Dermis microvascular lymphatic vessel endothelial cell (primary cell): ENCODE results near the gene CLCF1. TPM values are rescaled to one million over a fixed set of nuclear protein-coding genes. Genes with fewer than 3 reads are reported as not detected.

ENCODE experiments used
- DNase-seq, 2 donors: peaks; one replicate each; pipeline versions ENCODE4 v3.0.0 to v3.0.0-alpha.2; 2010; ENCODE audit warnings: low read depth in 2 of 2
- total RNA-seq: library from RNA; depleted of rRNA; stranded (reverse); fragments of >200 nt; gene quantifications from 2 replicates; pipeline ENCODE4 v1.2.1, GENCODE V29; 2014

CLCF1 gene
- total RNA-seq: 1.7 and 2.4 TPM in 2 replicates

GRCh38 chr11:67372993-67373647 lies at the start of gene CLCF1:
Gene CLCF1, minus strand, starts transcription at chr11:67373598. Its CDS starts 59 bp downstream, at chr11:67373539.
- DNase-seq: peak in 1 of 2 donors; percentile 67

DNA sequence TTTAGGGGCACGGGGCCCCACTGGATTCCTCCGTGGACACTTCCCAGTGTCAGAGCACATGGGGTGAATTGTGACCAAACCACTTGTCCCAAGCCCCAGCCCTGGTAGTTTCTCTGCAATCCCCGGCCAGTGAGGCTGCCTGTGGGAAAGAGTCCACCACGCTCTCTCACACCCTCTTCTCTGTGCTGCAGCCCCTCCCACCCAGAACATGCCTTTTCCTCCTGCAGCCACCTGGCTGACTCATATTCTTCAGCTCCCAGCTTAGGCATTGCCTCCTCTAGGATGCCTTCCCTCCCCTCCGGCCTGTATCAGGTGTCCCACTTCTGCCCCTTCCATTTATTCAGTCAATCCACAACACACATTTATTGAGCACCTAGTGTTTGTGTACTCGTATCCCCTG lies 49.5 kb upstream of the CLCF1 start:
- no peak for DNase-seq

GRCh38 chr11:67421430-67422031 lies 48.1 kb upstream of the CLCF1 start:
- DNase-seq: no peak

DNA sequence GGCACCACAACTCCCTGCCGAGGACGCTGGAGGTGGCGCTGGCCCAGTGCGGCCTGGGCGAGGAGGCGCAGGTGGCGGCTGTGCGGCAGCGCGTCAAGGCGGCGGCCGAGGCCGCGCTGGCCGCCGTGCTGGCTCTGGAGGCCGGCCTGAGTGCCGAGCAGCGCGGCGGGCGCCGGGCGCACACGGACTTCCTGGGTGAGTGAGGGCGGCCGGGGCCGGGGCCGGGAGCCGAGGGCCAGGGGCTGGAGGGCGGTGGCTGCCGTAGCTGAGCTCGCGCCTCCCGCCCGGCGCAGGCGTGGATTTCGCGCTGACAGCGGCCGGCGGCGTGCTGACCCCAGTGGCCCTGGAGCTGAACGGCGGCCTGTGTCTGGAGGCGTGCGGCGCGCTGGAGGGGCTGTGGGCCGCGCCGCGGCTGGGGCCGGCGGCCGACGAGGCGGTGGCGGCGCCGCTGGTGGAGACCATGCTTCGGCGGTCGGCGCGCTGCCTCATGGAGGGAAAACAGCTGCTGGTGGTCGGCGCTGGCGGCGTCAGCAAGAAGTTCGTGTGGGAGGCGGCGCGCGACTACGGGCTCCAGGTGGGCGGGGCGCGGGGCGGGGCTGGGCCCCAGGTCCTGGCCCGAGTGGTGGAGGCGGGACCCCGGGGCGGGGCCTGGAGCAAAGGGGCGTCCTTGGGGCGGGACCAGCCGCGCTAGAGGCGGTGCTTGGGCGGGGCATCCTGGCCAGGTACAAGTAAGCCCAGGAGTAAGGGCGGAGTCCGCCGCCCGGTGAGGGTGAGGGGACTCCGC lies 47.4 kb upstream of the CLCF1 start:
- peak; percentile 65 to 94 for DNase-seq

GRCh38 chr11:67420147-67420645 lies 46.8 kb upstream of the CLCF1 start:
- DNase-seq: no peak

- no peak for DNase-seq
Measured at GRCh38 chr11:67419325-67420049, 46.1 kb upstream of the CLCF1 start.

DNA sequence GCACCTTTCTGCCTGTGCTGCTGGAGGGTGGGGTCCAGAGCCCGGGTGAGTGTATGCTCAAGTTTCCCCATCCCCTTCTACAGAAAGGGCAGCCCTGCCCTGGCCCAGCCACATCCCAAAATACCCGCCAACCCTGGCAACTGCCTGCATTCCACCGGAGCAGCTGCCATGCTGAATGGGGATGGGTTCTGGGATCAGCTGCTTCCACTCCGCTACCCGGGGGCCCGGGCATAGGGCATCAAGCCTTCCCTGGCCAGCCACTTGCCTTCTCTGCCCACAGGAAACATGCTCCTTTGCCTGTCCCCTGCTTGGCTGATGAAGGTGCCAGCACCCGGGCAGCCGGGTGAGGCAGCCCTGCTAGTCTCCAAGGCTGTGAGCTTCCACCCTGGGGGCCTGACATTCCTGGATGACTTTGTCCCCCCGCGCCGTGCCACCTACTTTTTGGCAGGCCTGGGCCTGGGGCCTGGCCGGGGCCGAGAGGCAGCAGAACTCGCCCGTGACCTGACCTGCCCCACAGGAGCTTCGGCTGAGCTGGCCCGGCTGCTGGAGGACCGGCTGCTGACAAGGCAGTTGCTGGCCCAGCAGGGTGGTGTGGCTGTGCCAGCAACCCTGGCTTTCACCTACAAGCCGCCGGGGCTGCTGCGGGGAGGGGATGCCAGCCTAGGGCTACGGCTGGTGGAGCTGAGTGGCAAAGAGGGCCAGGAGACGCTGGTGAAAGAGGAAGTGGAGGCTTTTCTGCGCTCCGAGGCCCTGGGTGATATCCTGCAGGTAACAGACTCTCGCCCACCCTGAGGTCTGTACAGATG lies 45.3 kb upstream of the CLCF1 start:
- no peak for DNase-seq

- no peak for DNase-seq
Measured at GRCh38 chr11:67417425-67417824, 44.0 kb upstream of the CLCF1 start.

GRCh38 chr11:67416416-67417335 lies 43.3 kb upstream of the CLCF1 start:
- DNase-seq: peak in 1 of 2 donors; percentile 33

- DNase-seq: no peak
Measured at GRCh38 chr11:67415501-67416304, 42.3 kb upstream of the CLCF1 start, which contains the start of gene CARNS1. Gene CARNS1, plus strand, starts transcription at chr11:67415678. Its CDS starts 522 bp downstream, at chr11:67416200.

DNA sequence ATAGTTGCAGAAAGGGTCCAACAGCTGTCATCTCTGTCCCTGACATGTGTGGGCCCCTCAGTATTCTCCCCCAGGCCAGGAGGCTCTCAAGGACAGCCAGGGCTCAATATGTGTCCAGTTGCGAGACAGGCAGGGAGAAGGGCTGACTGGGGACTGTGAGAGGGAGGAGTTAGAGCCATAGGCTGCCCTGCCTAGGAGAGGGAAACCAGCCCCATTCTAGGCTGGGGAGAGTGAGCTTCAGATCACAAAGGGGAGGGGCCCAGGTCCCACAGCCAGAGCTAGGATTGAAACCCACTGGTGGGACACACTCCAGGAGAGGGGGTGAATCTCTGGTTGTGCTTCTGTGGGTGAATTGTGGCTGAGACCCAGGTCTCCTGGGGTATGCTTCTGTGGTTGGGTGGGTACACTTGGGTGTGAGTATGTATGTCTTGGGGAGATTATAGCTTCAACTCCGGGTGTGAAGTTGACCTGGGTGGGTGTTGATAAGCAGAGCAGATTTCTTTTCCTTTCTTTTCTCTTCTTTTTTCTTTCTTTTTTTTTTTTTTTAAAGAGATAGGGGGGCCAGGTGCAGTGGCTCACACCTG lies 40.0 kb upstream of the CLCF1 start:
- no peak for DNase-seq

DNA sequence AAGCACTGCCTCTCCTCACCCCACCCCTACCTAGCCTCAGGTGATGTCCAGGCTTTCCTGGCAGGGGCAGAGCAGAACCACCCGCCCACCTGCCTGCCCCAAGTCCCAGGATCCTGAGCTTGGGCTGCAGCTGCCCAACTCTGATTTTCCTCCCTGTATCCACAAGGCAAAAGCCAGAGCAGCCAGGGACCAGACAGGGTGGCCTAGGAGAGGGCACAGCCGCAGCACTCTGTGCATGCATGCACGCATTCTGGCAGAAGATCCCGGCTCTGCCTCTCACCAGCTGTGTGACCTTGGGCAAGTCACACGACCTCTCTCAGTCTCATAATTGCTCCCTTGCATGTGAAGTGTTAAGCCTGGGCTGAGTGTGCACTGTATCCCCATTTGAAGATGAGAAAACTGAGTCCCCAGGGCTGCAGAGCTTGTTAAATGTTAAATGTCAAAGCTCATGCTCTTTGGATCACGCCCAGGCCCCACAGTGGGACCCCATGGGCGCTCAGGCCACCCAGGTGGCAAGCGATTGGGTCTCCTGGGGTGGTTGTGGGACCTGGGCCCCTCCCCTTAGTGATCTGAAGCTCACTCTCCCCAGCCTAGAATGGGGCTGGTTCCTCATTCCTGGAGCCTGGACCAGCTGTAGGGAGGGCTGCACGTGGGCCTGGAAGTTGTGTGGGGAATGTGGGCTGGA lies 39.2 kb upstream of the CLCF1 start:
- DNase-seq: no peak

GRCh38 chr11:67411785-67412152 lies 38.4 kb upstream of the CLCF1 start:
- no peak for DNase-seq

- DNase-seq: no peak
Measured at GRCh38 chr11:67410984-67411784, 37.8 kb upstream of the CLCF1 start.

DNA sequence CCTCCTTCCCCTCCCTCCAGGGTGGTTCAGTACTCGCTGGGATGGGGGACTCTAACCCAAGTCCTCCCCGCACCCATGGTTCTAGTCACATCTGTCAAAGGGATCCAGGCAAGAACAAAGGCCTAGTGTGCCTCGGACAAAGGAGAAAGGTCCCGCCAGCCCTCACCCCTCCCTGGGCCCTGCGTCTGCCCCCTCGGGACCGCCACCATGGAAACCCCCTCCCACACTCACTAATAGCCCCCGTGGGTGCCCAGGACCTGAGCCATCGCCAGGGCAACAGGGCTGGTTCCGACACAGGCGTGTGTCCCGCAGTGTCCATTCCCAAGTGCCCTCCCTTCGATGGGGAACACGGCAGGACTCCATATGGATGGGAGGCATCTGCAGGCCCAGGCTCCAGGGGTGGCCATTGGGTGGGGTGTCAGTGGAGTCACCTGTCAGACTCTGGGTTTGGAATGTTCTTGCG lies 37.0 kb upstream of the CLCF1 start:
- no peak for DNase-seq

DNA sequence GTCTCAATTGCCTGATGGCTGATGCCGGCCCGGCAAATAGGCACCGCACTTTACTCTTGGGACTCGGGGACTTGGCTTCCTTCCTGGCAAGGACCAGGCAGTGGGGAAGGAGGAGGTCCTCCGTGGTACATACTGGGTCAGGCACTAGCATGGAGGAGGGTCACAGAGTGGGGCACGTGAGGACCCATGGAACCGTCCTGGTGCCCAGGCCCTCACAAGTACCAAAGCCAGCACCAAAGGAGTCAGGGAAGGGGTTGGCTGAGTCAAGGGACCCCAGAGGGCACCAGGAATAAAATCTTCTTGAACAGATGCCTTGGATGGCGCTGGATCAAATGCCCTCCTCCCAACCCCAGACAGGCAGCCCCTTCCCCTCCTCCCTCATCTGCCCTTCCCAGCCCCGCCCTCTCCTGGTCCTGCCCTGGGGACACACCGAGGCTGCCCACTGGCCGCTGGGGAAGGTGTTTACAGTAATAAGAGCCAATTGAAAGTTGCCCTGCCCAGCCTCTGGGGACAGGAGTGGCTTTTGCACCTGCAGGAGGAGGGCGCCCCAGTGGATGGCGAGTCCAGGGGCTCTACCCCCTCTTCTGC lies 36.5 kb upstream of the CLCF1 start:
- no peak for DNase-seq

GRCh38 chr11:67409261-67409666 lies 35.9 kb upstream of the CLCF1 start:
- DNase-seq: no peak
